H1 (cell line): ENCODE measurements around the gene POGZ. TPM values are rescaled to one million over a fixed set of nuclear protein-coding genes. Genes with fewer than 3 reads are reported as not detected.

ENCODE experiments used
- CTCF ChIA-PET: fragments of 300-600 bp; sonication (Branson Sonifier 250); formaldehyde crosslinking; loops from one replicate; lab custom pipeline; 2021; ENCODE audit not compliant: partially characterized antibody; lab: Charles Lee
- POLR2A ChIA-PET: fragments of 300-600 bp; sonication (Branson Sonifier 250); formaldehyde crosslinking; loops from one replicate; lab custom pipeline; 2021; ENCODE audit warnings: inconsistent platforms; ENCODE audit not compliant: partially characterized antibody; lab: Charles Lee
- DNase-seq, 2 experiments: peaks; one replicate each; pipeline versions ENCODE4 v3.0.0 to v3.0.0-alpha.2; 2010 to 2022; ENCODE audit warnings: low spot score in 2 of 2, low read depth in 1 of 2, mixed read lengths in 1 of 2
- FAIRE-seq: peaks from 2 replicates; lab custom pipeline; 2011; peaks lifted over from hg19 to GRCh38; lab: Jason Lieb, UNC
- H2AFZ ChIP-seq: 2 replicates; pipeline ENCODE4 v1.8.1; 2012; ENCODE audit warnings: low read length, inconsistent platforms
- H2AK5ac ChIP-seq: 2 replicates; pipeline ENCODE4 v1.6.1; 2013; ENCODE audit warnings: low read depth, low read length
- H2BK120ac ChIP-seq: replicated peaks from 2 replicates; pipeline ENCODE3; 2013; ENCODE audit warnings: low read depth, low read length, inconsistent platforms
- H2BK12ac ChIP-seq: 2 replicates; pipeline ENCODE4 v1.6.1; 2013; ENCODE audit warnings: low read depth, low read length
- H2BK15ac ChIP-seq: 2 replicates; pipeline ENCODE4 v1.6.1; 2013; ENCODE audit warnings: low read length
- H2BK20ac ChIP-seq: 2 replicates; pipeline ENCODE4 v1.6.1; 2013; ENCODE audit warnings: low read length
- H2BK5ac ChIP-seq: 2 replicates; pipeline ENCODE4 v1.6.1; 2013; ENCODE audit warnings: low read depth, low read length
- H3K14ac ChIP-seq: 2 replicates; pipeline ENCODE4 v1.6.1; 2013; ENCODE audit warnings: inconsistent platforms; ENCODE audit not compliant: insufficient read length
- H3K18ac ChIP-seq: 2 replicates; pipeline ENCODE4 v1.6.1; 2013; ENCODE audit warnings: low read length; ENCODE audit errors: extremely low read depth
- H3K23ac ChIP-seq: 2 replicates; pipeline ENCODE4 v1.6.1; 2013; ENCODE audit warnings: inconsistent platforms; ENCODE audit not compliant: insufficient read length
- H3K23me2 ChIP-seq: 2 replicates; pipeline ENCODE4 v1.6.1; 2013; ENCODE audit warnings: low read depth, low read length
- H3K27ac ChIP-seq: 2 replicates; pipeline ENCODE4 v1.6.1; 2011; ENCODE audit warnings: low read depth, low read length, inconsistent platforms
- H3K27me3 ChIP-seq, 4 experiments: replicated peaks in 1 of 4; 1 replicate in 1 of 4; 2 replicates in 3 of 4; pipeline versions ENCODE4 v1.6.1 to v1.8.1; 2011 to 2013; ENCODE audit warnings: low read length in 3 of 4, mild to moderate bottlenecking in 3 of 4, inconsistent platforms in 2 of 4, mixed read lengths in 2 of 4, moderate library complexity in 1 of 4; ENCODE audit not compliant: control insufficient read depth in 3 of 4, insufficient read depth in 3 of 4; ENCODE audit errors: extremely low read depth in 1 of 4
- H3K36me3 ChIP-seq, 4 experiments: 2 replicates each; pipeline versions ENCODE4 v1.6.1 to v1.8.1; 2011 to 2013; ENCODE audit warnings: mild to moderate bottlenecking in 4 of 4, low read length in 3 of 4, moderate library complexity in 2 of 4, control low read depth in 1 of 4, inconsistent platforms in 1 of 4; ENCODE audit not compliant: insufficient read depth in 4 of 4, control insufficient read depth in 2 of 4
- H3K4ac ChIP-seq: replicated peaks from 2 replicates; pipeline ENCODE3; 2013; ENCODE audit warnings: low read length, low read depth, mixed read lengths, inconsistent platforms; ENCODE audit not compliant: insufficient read length
- H3K4me1 ChIP-seq, 4 experiments: replicated peaks in 1 of 4; 1 replicate in 1 of 4; 2 replicates in 3 of 4; pipeline versions ENCODE4 v1.6.1 to v1.8.1; 2011 to 2013; ENCODE audit warnings: low read length in 3 of 4, inconsistent platforms in 2 of 4, mixed read lengths in 1 of 4; ENCODE audit not compliant: insufficient read depth in 4 of 4, control insufficient read depth in 3 of 4
- H3K4me2 ChIP-seq, 2 experiments: 2 replicates each; pipeline versions ENCODE4 v1.6.1 to v1.8.1; 2011 to 2013; ENCODE audit warnings: low read depth in 2 of 2, low read length in 2 of 2, control low read depth in 1 of 2, inconsistent platforms in 1 of 2, mild to moderate bottlenecking in 1 of 2; ENCODE audit not compliant: insufficient read depth in 1 of 2
- H3K4me3 ChIP-seq, 4 experiments: fragments of 200-600, 300-600 bp in 1 of 4; sonication (generic), shearing (Covaris generic), sonication (Bioruptor Twin) in 1 of 4; 2 replicates each; pipeline versions ENCODE4 v1.5.1 to v1.8.1; 2011 to 2016; ENCODE audit warnings: low read length in 4 of 4, low read depth in 3 of 4, control low read depth in 2 of 4, inconsistent platforms in 2 of 4, mild to moderate bottlenecking in 2 of 4, mixed read lengths in 1 of 4, moderate library complexity in 1 of 4; ENCODE audit not compliant: insufficient read depth in 2 of 4; ENCODE audit errors: extremely low read depth in 1 of 4
- H3K56ac ChIP-seq: replicated peaks from 2 replicates; pipeline ENCODE3; 2013; ENCODE audit warnings: low read depth, mild to moderate bottlenecking, mixed read lengths, low read length, inconsistent platforms; ENCODE audit not compliant: insufficient read length
- H3K79me1 ChIP-seq: 2 replicates; pipeline ENCODE4 v1.6.1; 2013; ENCODE audit warnings: low read depth, low read length, control low read depth
- H3K79me2 ChIP-seq, 2 experiments: 2 replicates each; pipeline versions ENCODE4 v1.6.1 to v1.8.1; 2012 to 2013; ENCODE audit warnings: low read length in 2 of 2, mild to moderate bottlenecking in 2 of 2, inconsistent platforms in 1 of 2; ENCODE audit not compliant: insufficient read depth in 2 of 2, control insufficient read depth in 1 of 2
- H3K9ac ChIP-seq, 4 experiments: replicated peaks in 1 of 4; 1 replicate in 1 of 4; 2 replicates in 3 of 4; pipeline versions ENCODE4 v1.6.1 to v1.8.1; 2011 to 2013; ENCODE audit warnings: low read depth in 3 of 4, low read length in 3 of 4, control low read depth in 2 of 4, mild to moderate bottlenecking in 2 of 4, moderate library complexity in 2 of 4, inconsistent platforms in 1 of 4; ENCODE audit errors: extremely low read depth in 1 of 4
- H3K9me3 ChIP-seq, 2 experiments: 2 replicates each; pipeline versions ENCODE4 v1.6.1 to v1.8.1; 2012 to 2013; ENCODE audit warnings: mild to moderate bottlenecking in 2 of 2, moderate library complexity in 2 of 2, control low read depth in 1 of 2, inconsistent platforms in 1 of 2, low read depth in 1 of 2, low read length in 1 of 2, mixed read lengths in 1 of 2; ENCODE audit not compliant: insufficient read depth in 2 of 2
- H4K20me1 ChIP-seq, 2 experiments: replicated peaks in 1 of 2; 2 replicates each; pipeline versions ENCODE3 to v1.8.1; 2011 to 2013; ENCODE audit warnings: inconsistent platforms in 2 of 2, low read length in 2 of 2, mild to moderate bottlenecking in 1 of 2; ENCODE audit not compliant: insufficient read depth in 2 of 2, control insufficient read depth in 1 of 2
- H4K5ac ChIP-seq: 2 replicates; pipeline ENCODE4 v1.6.1; 2013; ENCODE audit warnings: low read length, low read depth, mixed read lengths, inconsistent platforms; ENCODE audit not compliant: insufficient read length
- H4K8ac ChIP-seq: 2 replicates; pipeline ENCODE4 v1.8.0; 2013; ENCODE audit warnings: mild to moderate bottlenecking, moderate library complexity, low read length, inconsistent platforms; ENCODE audit not compliant: insufficient read depth; ENCODE audit errors: extremely low read depth
- H4K91ac ChIP-seq: replicated peaks from 2 replicates; pipeline ENCODE3; 2013; ENCODE audit warnings: low read length, mixed read lengths, inconsistent platforms; ENCODE audit not compliant: insufficient read length
- ASH2L ChIP-seq: fragments of 200-600, 300-600 bp; sonication (generic); IDR thresholded peaks from one replicate; pipeline ENCODE4 v1.7.1; 2017; ENCODE audit warnings: low read length
- ATF3 ChIP-seq: IDR thresholded peaks from 2 replicates; pipeline ENCODE4 v1.6.1; 2011; ENCODE audit warnings: low read depth, mild to moderate bottlenecking, low read length; ENCODE audit not compliant: insufficient read depth
- HDAC6 ChIP-seq: IDR thresholded peaks from one replicate; pipeline ENCODE4 v1.7.1; 2012; ENCODE audit warnings: low read depth, mild to moderate bottlenecking, inconsistent platforms, low read length, moderate library complexity
- POLR2AphosphoS5 ChIP-seq: IDR thresholded peaks from 2 replicates; pipeline ENCODE4 v1.6.1; 2011; ENCODE audit warnings: low read depth, low read length
- SIRT6 ChIP-seq: IDR thresholded peaks from one replicate; pipeline ENCODE4 v1.7.1; 2012; ENCODE audit warnings: low read length, inconsistent platforms
- ZNF274 ChIP-seq: IDR thresholded peaks from 2 replicates; pipeline ENCODE4 v1.7.0; 2012; ENCODE audit warnings: low read length, borderline replicate concordance; ENCODE audit errors: extremely low read depth
- WGBS, 2 experiments: shearing (Covaris generic) in 1 of 2; methylation state at CpG; one replicate each; pipeline versions ENCODE4 v1.1.6 to v1.1.7; 2013 to 2015; ENCODE audit warnings: low lambda C conversion rate in 2 of 2, mixed read lengths in 2 of 2, inconsistent platforms in 1 of 2, low coverage in 1 of 2, missing lambda C conversion rate in 1 of 2; ENCODE audit not compliant: insufficient replicate concordance in 2 of 2, insufficient coverage in 1 of 2, insufficient read length in 1 of 2; ENCODE audit errors: extremely low coverage in 1 of 2, missing lambda C conversion rate in 1 of 2; 5-methylcytosine and 5-hydroxymethylcytosine counted together
- polyA plus RNA-seq, 7 experiments: library from polyadenylated mRNA; depleted of rRNA in 3 of 7; stranded (reverse) in 5 of 7; unstranded in 2 of 7; fragments of >200 nt in 5 of 7; fragments of 200-250 nt in 2 of 7; gene quantifications; 1 replicate in 5 of 7; 2 replicates in 1 of 7; 4 replicates in 1 of 7; pipeline versions ENCODE4 v1.2.1 to v1.2.3, GENCODE V29; 2011 to 2013; ENCODE audit warnings: missing spikeins in 2 of 7, mixed read lengths in 2 of 7
- total RNA-seq: library from RNA; stranded (reverse); fragmentation: NEBNext Ultra II Directional; extraction: Animal tissue kit (Norgen Biotek cat#: 25700); gene quantifications from 2 replicates; pipeline ENCODE4 v1.2.1, GENCODE V29; 2021

POGZ gene
- total and polyA plus RNA-seq, 2 of the 8 experiments (the other 6 are each of a cell fraction or from before 2014, with no cell fraction given) = 66.4 to 105 TPM

GRCh38 chr1:151369302-151369610 is 90.0 kb downstream of the POGZ start:
- CTCF ChIA-PET = interaction anchor here (1.0 to 2.5 kb wide), 18 partner anchors 9 to 116 kb away, joined by 3 to 12 read pairs (median 5); partner anchors contain the start of gene PSMB4

More at GRCh38 chr1:151369302-151369610, 90.0 kb downstream of the POGZ start:
- TF ChIP-seq SIRT6 (no peak), HDAC6 (no peak), ATF3 (no peak), POLR2AphosphoS5 (no peak), ZNF274 (no peak), ASH2L (no peak)
- Histone ChIP-seq H3K18ac (no peak overlapping the region), H3K4me2 (no peak overlapping the region), H2BK20ac (no peak overlapping the region), H2BK12ac (no peak overlapping the region), H4K5ac (no peak overlapping the region), H3K36me3 (peaks cover 0 to 6% (median 0%) of the 10 kb centered on the region in 4 experiments; a peak in 3 of 8 replicates), H3K27ac (no peak overlapping the region), H3K79me2 (no peaks in the 10 kb centered on the region), H3K9me3 (no peaks in the 10 kb centered on the region), H3K23ac (no peak overlapping the region), H3K9ac (no peak overlapping the region), H4K20me1 (no peaks in the 10 kb centered on the region), H3K79me1 (no peaks in the 10 kb centered on the region), H2BK120ac (no peak overlapping the region), H2AFZ (no peak overlapping the region), H4K8ac (no peak overlapping the region), H2AK5ac (0 out of 2 replicates have a peak overlapping the region, but pooled peaks have one; percentile 65), H2BK15ac (no peak overlapping the region), H3K14ac (no peak overlapping the region), H4K91ac (no peak overlapping the region), H3K56ac (no peak overlapping the region), H3K4me3 (no peak overlapping the region), H3K4me1 (peaks cover 0 to 11% (median 8%) of the 10 kb centered on the region in 4 experiments; a peak in 6 of 7 replicates), H3K27me3 (no peaks in the 10 kb centered on the region), H3K4ac (no peak overlapping the region), H2BK5ac (no peak overlapping the region), H3K23me2 (peaks cover 2% of the 10 kb centered on the region; the same call in 1 of the 2 replicates)
- POLR2A ChIA-PET = interaction anchor here (0.7 to 2.5 kb wide), 6 partner anchors 10 to 86 kb away, joined by 3 to 14 read pairs (median 6); partner anchors contain the start of genes PSMB4 and RFX5
- FAIRE-seq (no peak), DNase-seq (no peak)
- WGBS, 2 experiments = 95% methylated on average over 7 of the region's 7 CpGs; no CpG with 5 or more reads in 1 of the 2 experiments
